Activated T-helper 1 cell treated with Interleukin-2 at 50 U/mL for 16 hours (primary cell): ENCODE measurements around the gene GAK.
"Not testable (repeated sequence)": the region's sequence is repeated elsewhere in the genome, so short reads cannot be mapped to it uniquely, and the experiment has no call there.

Source experiments
- DNase-seq: peaks from one replicate; pipeline ENCODE4 v3.0.0-alpha.2; 2020; ENCODE audit warnings: low read depth

Gene GAK

GRCh38 chr4:952881-953573 lies 20.9 kb upstream of the GAK start:
- DNase-seq, result no peak

GRCh38 chr4:951594-952468 lies 19.7 kb upstream of the GAK start:
- DNase-seq, result no peak

GRCh38 chr4:951186-951585 lies 19.1 kb upstream of the GAK start:
- DNase-seq, result no peak

GRCh38 chr4:950136-951020 lies 18.3 kb upstream of the GAK start:
- no peak for DNase-seq

- no peak for DNase-seq
Measured at GRCh38 chr4:949656-950055, 17.5 kb upstream of the GAK start.

GRCh38 chr4:948936-949300 lies 16.8 kb upstream of the GAK start:
- DNase-seq, result no peak

GRCh38 chr4:948101-948935 lies 16.2 kb upstream of the GAK start:
- no peak for DNase-seq

GRCh38 chr4:947491-947971 lies 15.4 kb upstream of the GAK start:
- no peak for DNase-seq

- no peak for DNase-seq
Measured at GRCh38 chr4:946517-947471, 14.7 kb upstream of the GAK start.

- DNase-seq, result no peak
Measured at GRCh38 chr4:946103-946450, 14.0 kb upstream of the GAK start.

- DNase-seq, result no peak
Measured at GRCh38 chr4:945274-946102, 13.4 kb upstream of the GAK start.

- not testable (repeated sequence) for DNase-seq
Measured at GRCh38 chr4:939508-939907, 7.4 kb upstream of the GAK start.

- no peak for DNase-seq
Measured at GRCh38 chr4:932713-933070, 576 bp upstream of the GAK start.

GRCh38 chr4:931194-931959 lies 739 bp downstream of the GAK start:
- DNase-seq, result no peak

- no peak for DNase-seq
Measured at GRCh38 chr4:930827-931193, 1.3 kb downstream of the GAK start.

GRCh38 chr4:930028-930551 lies 2.0 kb downstream of the GAK start:
- no peak for DNase-seq

GRCh38 chr4:929096-929765 lies 2.9 kb downstream of the GAK start:
- no peak for DNase-seq

- DNase-seq, result not testable (repeated sequence)
Measured at GRCh38 chr4:927566-927965, 4.5 kb downstream of the GAK start.
